Measurements from ENCODE around the gene RIOK3.

DNA sequence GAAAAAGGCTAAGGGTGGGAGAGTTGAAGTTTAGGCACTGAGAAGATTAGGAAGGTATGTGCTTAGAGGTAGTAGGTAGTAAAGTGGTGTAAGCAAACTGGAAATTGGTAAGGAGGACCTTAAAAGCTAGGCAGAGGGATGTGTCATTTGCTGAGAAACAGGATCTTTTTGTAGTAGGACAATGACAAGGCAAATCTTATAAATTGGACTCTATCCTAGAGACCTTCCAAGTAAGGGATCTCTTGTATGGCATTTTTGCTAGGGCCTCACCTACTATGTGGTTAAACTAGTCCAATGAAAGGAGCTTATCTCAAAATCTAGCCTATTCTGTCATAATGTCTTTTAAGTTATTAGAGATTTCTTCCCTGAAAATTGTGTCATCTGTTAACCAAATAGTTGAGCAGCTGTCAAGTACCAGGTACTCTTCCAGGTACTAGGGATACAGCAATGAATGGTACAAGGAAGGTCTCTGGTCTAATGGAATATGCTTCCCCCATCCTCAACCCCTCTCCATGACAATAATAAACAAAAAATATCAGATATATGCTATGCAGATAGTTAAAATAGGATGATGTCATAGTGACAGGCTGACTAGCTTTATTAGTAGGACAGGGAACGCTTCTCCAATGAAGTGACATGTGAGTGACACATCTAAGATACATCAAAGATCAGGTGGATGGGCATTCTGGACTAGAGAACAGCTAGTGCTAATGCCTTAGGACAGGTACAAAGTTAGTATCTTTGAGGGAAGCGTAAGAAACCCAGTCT lies 17.7 kb downstream of the RIOK3 start:
- TF ChIP-seq, protein P1, sequence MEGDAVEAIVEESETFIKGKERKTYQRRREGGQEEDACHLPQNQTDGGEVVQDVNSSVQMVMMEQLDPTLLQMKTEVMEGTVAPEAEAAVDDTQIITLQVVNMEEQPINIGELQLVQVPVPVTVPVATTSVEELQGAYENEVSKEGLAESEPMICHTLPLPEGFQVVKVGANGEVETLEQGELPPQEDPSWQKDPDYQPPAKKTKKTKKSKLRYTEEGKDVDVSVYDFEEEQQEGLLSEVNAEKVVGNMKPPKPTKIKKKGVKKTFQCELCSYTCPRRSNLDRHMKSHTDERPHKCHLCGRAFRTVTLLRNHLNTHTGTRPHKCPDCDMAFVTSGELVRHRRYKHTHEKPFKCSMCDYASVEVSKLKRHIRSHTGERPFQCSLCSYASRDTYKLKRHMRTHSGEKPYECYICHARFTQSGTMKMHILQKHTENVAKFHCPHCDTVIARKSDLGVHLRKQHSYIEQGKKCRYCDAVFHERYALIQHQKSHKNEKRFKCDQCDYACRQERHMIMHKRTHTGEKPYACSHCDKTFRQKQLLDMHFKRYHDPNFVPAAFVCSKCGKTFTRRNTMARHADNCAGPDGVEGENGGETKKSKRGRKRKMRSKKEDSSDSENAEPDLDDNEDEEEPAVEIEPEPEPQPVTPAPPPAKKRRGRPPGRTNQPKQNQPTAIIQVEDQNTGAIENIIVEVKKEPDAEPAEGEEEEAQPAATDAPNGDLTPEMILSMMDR (IDR thresholded peaks at IDR 0.05): no peak
- no peak for TF ChIP-seq POLR2A (IDR thresholded peaks at IDR 0.05)

Measured in adrenal gland (tissue), 5 donors.